Keratinocyte (primary cell): Measurements from ENCODE around the gene PLXND1. TPM values are rescaled to one million over a fixed set of nuclear protein-coding genes. Genes with fewer than 3 reads are reported as not detected.

Experiments used
- DNase-seq: peaks from one replicate; pipeline ENCODE4 v3.0.0-alpha.2; 2011; ENCODE audit warnings: low read depth, missing footprints, low spot score
- FAIRE-seq: peaks from 2 replicates; lab custom pipeline; 2011; peaks lifted over from hg19 to GRCh38; lab: Jason Lieb, UNC
- H2AFZ ChIP-seq: 2 replicates; pipeline ENCODE4 v1.6.0; 2012; ENCODE audit warnings: low read length, control low read depth, inconsistent platforms; ENCODE audit not compliant: control insufficient read depth
- H3K27ac ChIP-seq: 2 replicates; pipeline ENCODE4 v1.5.1; 2011; ENCODE audit warnings: low read length; ENCODE audit not compliant: control insufficient read depth, insufficient read depth
- H3K27me3 ChIP-seq: 3 replicates; pipeline ENCODE4 v1.6.0; 2011; ENCODE audit warnings: low read length; ENCODE audit not compliant: control insufficient read depth, insufficient read depth; ENCODE audit errors: extremely low read depth
- H3K36me3 ChIP-seq, 2 experiments: 2 replicates in 1 of 2; 3 replicates in 1 of 2; pipeline ENCODE4 v1.5.1; 2011; ENCODE audit warnings: low read length in 2 of 2, mild to moderate bottlenecking in 1 of 2; ENCODE audit not compliant: control insufficient read depth in 2 of 2, insufficient read depth in 2 of 2; ENCODE audit errors: extremely low read depth in 1 of 2
- H3K4me1 ChIP-seq: 3 replicates; pipeline ENCODE4 v1.5.1; 2011; ENCODE audit warnings: low read length; ENCODE audit not compliant: control insufficient read depth, insufficient read depth; ENCODE audit errors: extremely low read depth
- H3K4me2 ChIP-seq: 3 replicates; pipeline ENCODE4 v1.6.0; 2011; ENCODE audit warnings: low read depth, low read length; ENCODE audit not compliant: control insufficient read depth, insufficient read depth; ENCODE audit errors: extremely low read depth
- H3K4me3 ChIP-seq, 3 experiments: fragments of 200-600 bp in 1 of 3; sonication (generic) in 1 of 3; 2 replicates in 2 of 3; 3 replicates in 1 of 3; pipeline ENCODE4 v1.5.1; 2011 to 2016; ENCODE audit warnings: low read length in 3 of 3, mild to moderate bottlenecking in 3 of 3, control low read depth in 2 of 3, inconsistent platforms in 1 of 3, low read depth in 1 of 3, mixed read lengths in 1 of 3, mixed run types in 1 of 3, moderate library complexity in 1 of 3; ENCODE audit not compliant: control insufficient read depth in 2 of 3, insufficient read depth in 2 of 3; ENCODE audit errors: extremely low read depth in 1 of 3
- H3K79me2 ChIP-seq: 2 replicates; pipeline ENCODE4 v1.6.0; 2012; ENCODE audit warnings: low read length; ENCODE audit not compliant: control insufficient read depth, insufficient read depth
- H3K9ac ChIP-seq: 3 replicates; pipeline ENCODE4 v1.6.0; 2011; ENCODE audit warnings: low read length; ENCODE audit not compliant: control insufficient read depth, insufficient read depth; ENCODE audit errors: extremely low read depth
- H3K9me1 ChIP-seq: 3 replicates; pipeline ENCODE4 v1.6.0; 2011; ENCODE audit warnings: low read length; ENCODE audit not compliant: control insufficient read depth, insufficient read depth; ENCODE audit errors: extremely low read depth
- H3K9me3 ChIP-seq: 2 replicates; pipeline ENCODE4 v1.5.1; 2012; ENCODE audit warnings: low read depth, low read length; ENCODE audit not compliant: control insufficient read depth
- H4K20me1 ChIP-seq: 3 replicates; pipeline ENCODE4 v1.6.0; 2011; ENCODE audit warnings: low read length; ENCODE audit not compliant: control insufficient read depth, insufficient read depth; ENCODE audit errors: extremely low read depth
- EZH2 ChIP-seq: IDR thresholded peaks from one replicate; pipeline ENCODE4 v1.6.1; 2012; ENCODE audit warnings: inconsistent platforms, mild to moderate bottlenecking, low read length, moderate library complexity
- dilution Hi-C: fragments of 300-500 bp; cut with MboI; formaldehyde crosslinking; loops from one replicate; pipeline ENCODE4 v1.7.0; 2020; ENCODE audit warnings: low sequenced_read_pairs; ENCODE audit not compliant: extremely low pct_ligation_motif_present
- polyA plus RNA-seq, 5 experiments: library from polyadenylated mRNA; depleted of rRNA in 3 of 5; stranded (reverse) in 3 of 5; stranded (forward) in 1 of 5; unstranded in 1 of 5; fragments of >200 nt; gene quantifications; 1 replicate in 1 of 5; 2 replicates in 3 of 5; 3 replicates in 1 of 5; pipeline versions ENCODE4 v1.2.1 to v1.2.3, GENCODE V29; 2011 to 2012; ENCODE audit warnings: missing spikeins in 2 of 5, low read depth in 1 of 5, low replicate concordance in 1 of 5
- TF ChIP-seq, protein P1 (sequence below), 3 experiments: IDR thresholded peaks in 1 of 3; conservative IDR thresholded peaks in 1 of 3; optimal IDR thresholded peaks in 1 of 3; 2 replicates in 2 of 3; 3 replicates in 1 of 3; pipeline versions ENCODE3 to v1.5.1; 2011; ENCODE audit warnings: low read length in 3 of 3, mild to moderate bottlenecking in 3 of 3, moderate library complexity in 2 of 3, control low read depth in 1 of 3, inconsistent platforms in 1 of 3; ENCODE audit not compliant: insufficient read depth in 2 of 3; ENCODE audit errors: extremely low read depth in 1 of 3

PLXND1 gene
- polyA plus RNA-seq, 1 donor (not counting 4 experiments of a cell fraction or from before 2014, with no cell fraction given), result 0.09 TPM

GRCh38 chr3:129554356-129555152 lies 51.9 kb downstream of the PLXND1 start:
- no peak for FAIRE-seq

GRCh38 chr3:129553719-129554118 lies 52.8 kb downstream of the PLXND1 start:
- Histone ChIP-seq H4K20me1 (no peaks in the 10 kb centered on the region), H3K4me3 (no peak overlapping the region), H3K27me3 (peaks cover 3% of the 10 kb centered on the region), H3K4me1 (no peaks in the 10 kb centered on the region), H3K9me3 (no peaks in the 10 kb centered on the region), H3K36me3 (no peaks in the 10 kb centered on the region), H3K9ac (no peak overlapping the region), H3K27ac (no peak overlapping the region), H3K9me1 (no peaks in the 10 kb centered on the region), H3K79me2 (no peaks in the 10 kb centered on the region), H3K4me2 (peak overlapping the region; percentile 27), H2AFZ (peak overlapping the region; percentile 37)
- dilution Hi-C loops, result no loop called here
- no peak for FAIRE-seq
- DNase-seq, result no peak
- no peak for TF ChIP-seq EZH2
- TF ChIP-seq, protein P1, sequence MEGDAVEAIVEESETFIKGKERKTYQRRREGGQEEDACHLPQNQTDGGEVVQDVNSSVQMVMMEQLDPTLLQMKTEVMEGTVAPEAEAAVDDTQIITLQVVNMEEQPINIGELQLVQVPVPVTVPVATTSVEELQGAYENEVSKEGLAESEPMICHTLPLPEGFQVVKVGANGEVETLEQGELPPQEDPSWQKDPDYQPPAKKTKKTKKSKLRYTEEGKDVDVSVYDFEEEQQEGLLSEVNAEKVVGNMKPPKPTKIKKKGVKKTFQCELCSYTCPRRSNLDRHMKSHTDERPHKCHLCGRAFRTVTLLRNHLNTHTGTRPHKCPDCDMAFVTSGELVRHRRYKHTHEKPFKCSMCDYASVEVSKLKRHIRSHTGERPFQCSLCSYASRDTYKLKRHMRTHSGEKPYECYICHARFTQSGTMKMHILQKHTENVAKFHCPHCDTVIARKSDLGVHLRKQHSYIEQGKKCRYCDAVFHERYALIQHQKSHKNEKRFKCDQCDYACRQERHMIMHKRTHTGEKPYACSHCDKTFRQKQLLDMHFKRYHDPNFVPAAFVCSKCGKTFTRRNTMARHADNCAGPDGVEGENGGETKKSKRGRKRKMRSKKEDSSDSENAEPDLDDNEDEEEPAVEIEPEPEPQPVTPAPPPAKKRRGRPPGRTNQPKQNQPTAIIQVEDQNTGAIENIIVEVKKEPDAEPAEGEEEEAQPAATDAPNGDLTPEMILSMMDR (optimal IDR thresholded peaks at IDR 0.05 in 1 of 3, IDR thresholded peaks at IDR 0.05 in 1 of 3, conservative IDR thresholded peaks at IDR 0.05 in 1 of 3; ENCODE audit: extremely low read depth in 1 of 3, insufficient read depth in 2 of 3, low read length in 3 of 3), result no peak

More at GRCh38 chr3:129554356-129555152, 51.9 kb downstream of the PLXND1 start:
- dilution Hi-C loops, result no loop called here
- TF ChIP-seq EZH2, result no peak
- TF ChIP-seq, protein P1 (optimal IDR thresholded peaks at IDR 0.05 in 1 of 3, IDR thresholded peaks at IDR 0.05 in 1 of 3, conservative IDR thresholded peaks at IDR 0.05 in 1 of 3; ENCODE audit: extremely low read depth in 1 of 3, insufficient read depth in 2 of 3, low read length in 3 of 3), result no peak
- Histone ChIP-seq H2AFZ (no peak overlapping the region), H3K27ac (no peak overlapping the region), H3K9ac (no peak overlapping the region), H3K79me2 (no peaks in the 10 kb centered on the region), H3K36me3 (no peaks in the 10 kb centered on the region), H3K9me3 (no peaks in the 10 kb centered on the region), H3K4me1 (no peaks in the 10 kb centered on the region), H3K27me3 (peaks cover 3% of the 10 kb centered on the region), H3K4me2 (no peak overlapping the region), H4K20me1 (no peaks in the 10 kb centered on the region), H3K9me1 (no peaks in the 10 kb centered on the region), H3K4me3 (no peak overlapping the region)
- no peak for DNase-seq
